Sigmoid colon (tissue), 7 donors: ENCODE measurements around the gene ETV5. TPM values are rescaled to one million over a fixed set of nuclear protein-coding genes. Genes with fewer than 3 reads are reported as not detected.

Experiments
- DNase-seq: peaks from one replicate; pipeline ENCODE4 v3.0.0-alpha.2; 2019
- H3K27ac ChIP-seq, 4 donors: fragments of 200-600 bp; sonication (generic); one replicate each; pipeline ENCODE4 v1.5.1; 2016 to 2019; ENCODE audit warnings: mild to moderate bottlenecking in 1 of 4
- H3K27me3 ChIP-seq, 3 donors: fragments of 200-600 bp; sonication (generic); one replicate each; pipeline ENCODE4 v1.5.1; 2019; ENCODE audit warnings: mild to moderate bottlenecking in 1 of 3
- H3K36me3 ChIP-seq, 4 donors: fragments of 200-600 bp; sonication (generic); one replicate each; pipeline ENCODE4 v1.5.1; 2016 to 2019
- H3K4me1 ChIP-seq, 4 donors: fragments of 200-600 bp; sonication (generic); one replicate each; pipeline ENCODE4 v1.5.1; 2017 to 2019
- H3K4me3 ChIP-seq, 4 donors: fragments of 200-600 bp; sonication (generic); one replicate each; pipeline ENCODE4 v1.5.1; 2017 to 2019; ENCODE audit warnings: mild to moderate bottlenecking in 2 of 4, moderate library complexity in 1 of 4
- H3K9me3 ChIP-seq, 4 donors: fragments of 200-600 bp in 3 of 4; sonication (generic) in 3 of 4; one replicate each; pipeline versions ENCODE4 v1.5.1 to v1.6.1; 2013 to 2019
- EP300 ChIP-seq, 4 donors: sonication (generic); formaldehyde crosslinking; IDR thresholded peaks; one replicate each; pipeline ENCODE4 v1.6.1; 2017; ENCODE audit warnings: antibody characterized with exemption in 4 of 4
- POLR2A ChIP-seq, 2 donors: fragments of 450-650 bp; IDR thresholded peaks; one replicate each; pipeline ENCODE4 v1.6.1; 2016; ENCODE audit warnings: antibody characterized with exemption in 2 of 2, mild to moderate bottlenecking in 2 of 2, moderate library complexity in 2 of 2
- POLR2AphosphoS5 ChIP-seq, 4 donors: sonication (generic); formaldehyde crosslinking; IDR thresholded peaks; one replicate each; pipeline ENCODE4 v1.6.1; 2017; ENCODE audit warnings: antibody characterized with exemption in 4 of 4
- WGBS, 2 donors: extraction: QIAGEN DNeasy Blood & Tissue Kit; methylation state at CpG; one replicate each; pipeline ENCODE4 v1.1.7; 2013; 5-methylcytosine and 5-hydroxymethylcytosine counted together
- intact Hi-C: fragments of 100-400 bp; cut with DNase I; formaldehyde crosslinking; loops from one replicate; pipeline ENCODE4 v1.15.1; 2023
- polyA plus RNA-seq, 3 donors: library from polyadenylated mRNA; stranded (reverse); fragments of 200-250 nt; gene quantifications; one replicate each; pipeline ENCODE4 v1.2.3, GENCODE V29; 2013
- total RNA-seq, 4 donors: library from RNA; depleted of rRNA; stranded (reverse); fragments of >200 nt; gene quantifications; one replicate each; pipeline ENCODE4 v1.1.0, GENCODE V29; 2016
- TF ChIP-seq, protein P1 (sequence below), 4 experiments: fragments of 450-650 bp in 3 of 4; fragments of 200-600 bp in 1 of 4; IDR thresholded peaks; one replicate each; pipeline ENCODE4 v1.5.1; 2016 to 2019; ENCODE audit warnings: antibody characterized with exemption in 4 of 4, mild to moderate bottlenecking in 3 of 4, moderate library complexity in 2 of 4
- donor health status: healthy with polysubstance abuse.
- donor health status: Bipolar disorder and iron deficiency.
- donor health status: healthy.

ETV5 gene
- total and polyA plus RNA-seq, 7 donors, result 2.3 to 8.4 (median 6.3) TPM

DNA sequence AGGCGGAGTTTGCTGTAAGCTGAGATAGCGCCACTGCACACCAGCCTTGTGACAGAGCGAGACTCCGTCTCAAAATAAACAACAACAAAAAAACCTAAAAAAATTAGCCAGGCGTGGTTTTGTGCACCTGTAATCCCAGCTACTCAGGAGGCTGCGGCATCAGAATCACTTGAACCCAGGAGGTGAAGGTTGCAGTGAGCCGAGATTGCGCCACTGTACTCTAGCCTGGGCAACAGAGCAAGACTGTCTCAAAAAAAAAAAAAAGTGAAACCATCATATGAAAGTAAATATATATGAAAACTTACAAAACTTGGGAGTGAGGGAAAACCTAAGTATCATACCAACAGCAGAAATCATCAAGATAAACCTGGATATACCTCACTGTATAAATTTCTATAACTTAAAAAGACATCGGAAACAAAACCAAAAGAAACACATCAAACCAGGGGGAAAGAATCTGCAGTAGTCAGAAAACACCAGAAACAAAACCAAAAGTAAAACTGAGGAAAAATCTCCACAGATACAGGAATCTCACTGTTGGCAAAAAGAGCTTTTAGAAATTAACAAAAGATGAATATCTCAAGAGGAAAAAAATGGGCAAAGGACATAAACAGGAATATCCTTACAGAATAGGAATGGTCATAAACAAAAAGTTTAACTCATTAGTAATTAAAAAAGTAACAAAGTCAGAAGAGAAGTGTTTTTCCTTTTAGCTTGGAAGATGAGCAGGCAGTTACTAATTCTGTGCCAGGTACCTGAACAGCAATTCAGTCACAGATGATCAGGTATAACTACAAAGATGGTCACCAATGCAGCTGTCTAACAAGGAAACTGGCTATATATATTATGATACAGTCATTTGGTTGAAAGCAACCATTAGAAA is 41.3 kb downstream of the ETV5 start:
- H3K9me3 ChIP-seq, result no peaks in the 10 kb centered on the region
- no peak overlapping the region for H3K4me3 ChIP-seq
- H3K27ac ChIP-seq, result no peak overlapping the region
- DNase-seq, result no peak
- peaks cover 0 to 5% (median 0%) of the 10 kb centered on the region in 4 donors for H3K36me3 ChIP-seq
- TF ChIP-seq EP300 (IDR thresholded peaks at IDR 0.05), result no peak
- TF ChIP-seq, protein P1, sequence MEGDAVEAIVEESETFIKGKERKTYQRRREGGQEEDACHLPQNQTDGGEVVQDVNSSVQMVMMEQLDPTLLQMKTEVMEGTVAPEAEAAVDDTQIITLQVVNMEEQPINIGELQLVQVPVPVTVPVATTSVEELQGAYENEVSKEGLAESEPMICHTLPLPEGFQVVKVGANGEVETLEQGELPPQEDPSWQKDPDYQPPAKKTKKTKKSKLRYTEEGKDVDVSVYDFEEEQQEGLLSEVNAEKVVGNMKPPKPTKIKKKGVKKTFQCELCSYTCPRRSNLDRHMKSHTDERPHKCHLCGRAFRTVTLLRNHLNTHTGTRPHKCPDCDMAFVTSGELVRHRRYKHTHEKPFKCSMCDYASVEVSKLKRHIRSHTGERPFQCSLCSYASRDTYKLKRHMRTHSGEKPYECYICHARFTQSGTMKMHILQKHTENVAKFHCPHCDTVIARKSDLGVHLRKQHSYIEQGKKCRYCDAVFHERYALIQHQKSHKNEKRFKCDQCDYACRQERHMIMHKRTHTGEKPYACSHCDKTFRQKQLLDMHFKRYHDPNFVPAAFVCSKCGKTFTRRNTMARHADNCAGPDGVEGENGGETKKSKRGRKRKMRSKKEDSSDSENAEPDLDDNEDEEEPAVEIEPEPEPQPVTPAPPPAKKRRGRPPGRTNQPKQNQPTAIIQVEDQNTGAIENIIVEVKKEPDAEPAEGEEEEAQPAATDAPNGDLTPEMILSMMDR (IDR thresholded peaks at IDR 0.05), result no peak
- TF ChIP-seq POLR2AphosphoS5 (IDR thresholded peaks at IDR 0.05), result no peak
- TF ChIP-seq POLR2A (IDR thresholded peaks at IDR 0.05), result no peak
- no peaks in the 10 kb centered on the region for H3K27me3 ChIP-seq
- 84 to 86% methylated on average over 9 of the region's 9 CpGs for WGBS, 2 donors
- no peaks in the 10 kb centered on the region for H3K4me1 ChIP-seq
- intact Hi-C loops, result no loop called here

DNA sequence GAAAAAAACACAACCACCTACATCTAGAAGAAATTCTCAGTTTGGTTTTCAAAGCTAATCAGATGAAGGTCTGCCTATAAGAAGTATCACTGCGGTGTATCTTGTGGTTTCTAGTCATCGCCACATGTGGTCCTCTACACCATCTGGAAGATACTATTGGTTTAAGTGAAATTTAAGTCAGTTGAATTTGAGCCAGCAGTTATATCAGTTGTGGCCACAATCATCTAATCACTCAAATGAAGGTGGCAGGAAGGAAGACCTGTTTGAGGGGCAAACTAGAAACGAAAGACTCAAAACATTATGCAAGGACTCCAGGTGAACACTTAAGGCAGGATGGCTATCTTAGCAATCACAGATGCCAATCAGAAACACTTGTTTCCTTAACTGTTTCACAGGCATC is 48.7 kb downstream of the ETV5 start:
- Histone ChIP-seq H3K4me3 (no peak overlapping the region), H3K27me3 (no peaks in the 10 kb centered on the region), H3K9me3 (no peaks in the 10 kb centered on the region), H3K4me1 (no peaks in the 10 kb centered on the region), H3K36me3 (peaks cover 0 to 10% (median 1%) of the 10 kb centered on the region in 4 donors), H3K27ac (no peak overlapping the region)
- intact Hi-C loops, result no loop called here
- TF ChIP-seq POLR2A (IDR thresholded peaks at IDR 0.05) (no peak), EP300 (IDR thresholded peaks at IDR 0.05) (no peak), POLR2AphosphoS5 (IDR thresholded peaks at IDR 0.05) (no peak)
- TF ChIP-seq, protein P1 (IDR thresholded peaks at IDR 0.05), result no peak
- 48 to 86% methylated on average over 3 of the region's 3 CpGs for WGBS, 2 donors
- DNase-seq, result no peak

DNA sequence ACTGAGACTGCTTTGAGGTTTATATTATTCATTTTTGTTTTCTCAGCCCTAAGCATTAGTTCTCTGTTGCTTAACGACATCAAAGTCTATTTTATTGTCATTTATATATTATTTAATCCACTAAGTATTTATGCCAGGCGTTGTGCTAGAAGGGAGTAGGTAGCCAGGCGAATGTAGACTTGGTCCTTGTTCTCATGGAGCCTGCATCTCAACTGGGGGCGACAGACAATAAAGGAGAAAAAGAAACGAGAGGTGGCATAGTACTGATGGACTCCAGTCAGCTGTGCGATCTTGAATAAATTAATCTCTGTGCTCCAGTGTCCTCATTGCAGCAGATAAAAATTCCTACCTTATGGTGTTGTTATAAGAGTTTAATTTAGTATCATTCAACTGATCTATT is 49.7 kb downstream of the ETV5 start:
- intact Hi-C loops, result no loop called here

DNA sequence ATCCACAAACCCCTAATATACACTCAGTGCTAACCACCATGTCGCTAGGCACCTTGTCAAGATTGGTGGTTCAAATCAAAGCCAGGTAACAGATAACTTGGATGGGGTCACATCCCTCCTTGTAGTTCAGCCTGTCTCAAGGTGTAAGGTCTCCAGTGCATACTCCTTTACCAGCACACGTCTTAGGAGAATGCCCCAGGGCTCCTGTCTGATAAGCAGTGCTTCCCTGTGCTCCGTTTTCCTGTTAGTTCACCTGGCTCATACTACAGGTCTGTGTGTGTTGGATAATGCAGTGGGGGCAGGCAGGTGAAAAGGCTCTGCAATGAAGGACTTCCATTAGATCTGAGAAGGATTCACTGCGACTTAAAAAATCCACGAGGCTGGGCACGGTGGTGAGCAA is 50.7 kb downstream of the ETV5 start:
- DNase-seq, result no peak

More for the DNA sequence above, 49.7 kb downstream of the ETV5 start:
- H3K4me1 ChIP-seq, result no peaks in the 10 kb centered on the region
- WGBS, 2 donors, result 90 to 91% methylated on average over 6 of the region's 6 CpGs
- no peak overlapping the region for H3K27ac ChIP-seq
- no peak overlapping the region for H3K4me3 ChIP-seq
- H3K36me3 ChIP-seq, result peaks cover 0 to 10% (median 0%) of the 10 kb centered on the region in 4 donors
- DNase-seq, result no peak
- no peak for TF ChIP-seq POLR2A (IDR thresholded peaks at IDR 0.05)
- no peak for TF ChIP-seq EP300 (IDR thresholded peaks at IDR 0.05)
- TF ChIP-seq, protein P1 (IDR thresholded peaks at IDR 0.05), result no peak
- TF ChIP-seq POLR2AphosphoS5 (IDR thresholded peaks at IDR 0.05), result no peak
- no peaks in the 10 kb centered on the region for H3K9me3 ChIP-seq
- H3K27me3 ChIP-seq, result no peaks in the 10 kb centered on the region

DNA sequence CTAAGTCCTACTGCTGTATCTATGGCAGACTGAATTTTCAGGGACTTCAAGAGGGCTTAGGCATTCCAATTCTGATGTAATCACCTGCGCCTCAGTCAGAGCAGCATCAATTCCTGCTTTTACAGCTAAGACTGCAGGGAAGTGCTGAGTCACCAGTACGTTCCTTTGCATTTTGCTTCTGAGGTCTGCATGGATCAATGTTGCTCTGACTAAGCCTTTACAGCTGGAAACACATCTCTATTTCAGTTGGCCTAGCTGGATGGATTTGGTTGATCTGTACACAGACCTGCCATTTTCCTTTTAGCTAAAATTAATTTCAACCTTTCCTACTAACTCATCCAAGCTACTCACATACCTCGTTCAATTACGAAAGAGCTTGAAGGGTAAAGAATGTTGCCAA is 51.3 kb downstream of the ETV5 start:
- WGBS, 2 donors, result 89 to 90% methylated on average over 4 of the region's 4 CpGs
- TF ChIP-seq EP300 (IDR thresholded peaks at IDR 0.05), result no peak
- no peak for TF ChIP-seq POLR2AphosphoS5 (IDR thresholded peaks at IDR 0.05)
- no peak for TF ChIP-seq POLR2A (IDR thresholded peaks at IDR 0.05)
- TF ChIP-seq, protein P1 (IDR thresholded peaks at IDR 0.05), result no peak
- Histone ChIP-seq H3K4me1 (no peaks in the 10 kb centered on the region), H3K27ac (no peak overlapping the region), H3K4me3 (no peak overlapping the region), H3K36me3 (peaks cover 0 to 10% (median 0%) of the 10 kb centered on the region in 4 donors), H3K9me3 (no peaks in the 10 kb centered on the region), H3K27me3 (no peaks in the 10 kb centered on the region)
- intact Hi-C loops, result no loop called here
- no peak for DNase-seq

More for the DNA sequence above, 50.7 kb downstream of the ETV5 start:
- H3K4me1 ChIP-seq, result no peaks in the 10 kb centered on the region
- TF ChIP-seq EP300 (IDR thresholded peaks at IDR 0.05) (no peak), POLR2AphosphoS5 (IDR thresholded peaks at IDR 0.05) (no peak)
- H3K4me3 ChIP-seq, result no peak overlapping the region
- H3K9me3 ChIP-seq, result no peaks in the 10 kb centered on the region
- WGBS, 2 donors, result 92 to 96% methylated on average over 6 of the region's 6 CpGs
- H3K27ac ChIP-seq, result no peak overlapping the region
- intact Hi-C loops, result no loop called here
- H3K36me3 ChIP-seq, result peaks cover 0 to 10% (median 0%) of the 10 kb centered on the region in 4 donors
- H3K27me3 ChIP-seq, result no peaks in the 10 kb centered on the region
